Neural cell (in vitro differentiated cells): ENCODE measurements around the gene RARG. TPM values are rescaled to one million over a fixed set of nuclear protein-coding genes. Genes with fewer than 3 reads are reported as not detected.

ENCODE experiments used
- H2AFZ ChIP-seq: fragments of 200-600, 300-800 bp; sonication (generic), shearing (Covaris generic); 2 replicates; pipeline ENCODE4 v1.6.0; 2014; ENCODE audit warnings: low read depth, mild to moderate bottlenecking, antibody characterized with exemption, low read length, moderate library complexity
- H3F3A ChIP-seq: fragments of 200-600 bp; shearing (Covaris generic); 2 replicates; pipeline ENCODE4 v1.6.1; 2016; ENCODE audit warnings: mild to moderate bottlenecking, moderate library complexity, mixed read lengths, antibody characterized with exemption, low read length; ENCODE audit not compliant: insufficient read depth, poor library complexity, severe bottlenecking
- H3K27ac ChIP-seq: fragments of 200-600, 300-800 bp; sonication (generic), shearing (Covaris generic); 2 replicates; pipeline ENCODE4 v1.5.1; 2014; ENCODE audit warnings: mild to moderate bottlenecking, low read length, moderate library complexity
- H3K27me3 ChIP-seq: fragments of 300-800, 200-600 bp; sonication (generic), shearing (Covaris generic); 2 replicates; pipeline ENCODE4 v1.6.0; 2014; ENCODE audit warnings: mild to moderate bottlenecking, low read depth, low read length, moderate library complexity; ENCODE audit not compliant: insufficient read depth
- H3K36me3 ChIP-seq: fragments of 300-800, 200-600 bp; sonication (generic), shearing (Covaris generic); 2 replicates; pipeline ENCODE4 v1.5.1; 2014; ENCODE audit warnings: mild to moderate bottlenecking, antibody characterized with exemption, low read length, moderate library complexity; ENCODE audit not compliant: insufficient read depth
- H3K4me2 ChIP-seq: fragments of 300-800, 200-600 bp; sonication (generic), shearing (Covaris generic); 2 replicates; pipeline ENCODE4 v1.6.0; 2014; ENCODE audit warnings: mild to moderate bottlenecking, low read length
- H3K4me3 ChIP-seq: fragments of 300-800, 200-600 bp; sonication (generic), shearing (Covaris generic); 2 replicates; pipeline ENCODE4 v1.5.1; 2014; ENCODE audit warnings: mild to moderate bottlenecking, low read length, moderate library complexity
- H3K79me2 ChIP-seq: fragments of 200-600 bp; shearing (Covaris generic); replicated peaks from 2 replicates; pipeline ENCODE4 v1.6.0; 2014; ENCODE audit warnings: mild to moderate bottlenecking, low read length, moderate library complexity; ENCODE audit not compliant: insufficient read depth
- H3K9ac ChIP-seq: fragments of 300-800, 200-600 bp; sonication (generic), shearing (Covaris generic); 2 replicates; pipeline ENCODE4 v1.6.1; 2016; ENCODE audit warnings: mild to moderate bottlenecking, low read length, mixed read lengths
- H3K9me2 ChIP-seq: fragments of 200-600 bp; shearing (Covaris generic); 2 replicates; pipeline ENCODE4 v1.6.1; 2016; ENCODE audit warnings: mild to moderate bottlenecking, low read length, mixed read lengths; ENCODE audit not compliant: insufficient read depth
- H3K9me3 ChIP-seq: fragments of 200-600, 300-800 bp; sonication (generic), shearing (Covaris generic); 2 replicates; pipeline ENCODE4 v1.6.1; 2016; ENCODE audit warnings: mild to moderate bottlenecking, mixed run types, low read length, moderate library complexity, mixed read lengths
- H4K20me1 ChIP-seq: fragments of 200-600 bp; shearing (Covaris generic); 2 replicates; pipeline ENCODE4 v1.6.1; 2016; ENCODE audit warnings: mild to moderate bottlenecking, mixed run types; ENCODE audit not compliant: insufficient read depth
- CTCF ChIP-seq: fragments of 450-650 bp; IDR thresholded peaks from 2 replicates; pipeline ENCODE4 v1.5.1; 2014; ENCODE audit warnings: antibody characterized with exemption, mild to moderate bottlenecking, moderate library complexity; ENCODE audit not compliant: poor library complexity, severe bottlenecking
- EP300 ChIP-seq: fragments of 450-650 bp; conservative IDR thresholded peaks from 2 replicates; pipeline ENCODE4 v1.6.1; 2014; ENCODE audit warnings: antibody characterized with exemption, mild to moderate bottlenecking, moderate library complexity; ENCODE audit not compliant: poor library complexity, severe bottlenecking
- EZH2 ChIP-seq: fragments of 200-600, 300-800 bp; shearing (Covaris generic), sonication (generic); IDR thresholded peaks from 2 replicates; pipeline ENCODE4 v1.6.1; 2014; ENCODE audit warnings: antibody characterized with exemption, low read length, borderline replicate concordance, mild to moderate bottlenecking; ENCODE audit not compliant: insufficient read depth, poor library complexity, severe bottlenecking
- MXI1 ChIP-seq: fragments of 450-650 bp; conservative IDR thresholded peaks from 2 replicates; pipeline ENCODE4 v1.6.1; 2014; ENCODE audit warnings: antibody characterized with exemption, mild to moderate bottlenecking; ENCODE audit not compliant: poor library complexity, severe bottlenecking
- POLR2AphosphoS5 ChIP-seq: IDR thresholded peaks from 2 replicates; pipeline ENCODE4 v1.6.1; 2012
- RAD21 ChIP-seq: fragments of 450-650 bp; conservative IDR thresholded peaks from 2 replicates; pipeline ENCODE4 v1.6.1; 2014; ENCODE audit warnings: antibody characterized with exemption, mild to moderate bottlenecking, moderate library complexity
- SMC3 ChIP-seq: fragments of 450-650 bp; conservative IDR thresholded peaks from 2 replicates; pipeline ENCODE4 v1.6.1; 2014; ENCODE audit warnings: antibody characterized with exemption, mild to moderate bottlenecking, moderate library complexity; ENCODE audit not compliant: poor library complexity
- TAF1 ChIP-seq: IDR thresholded peaks from 2 replicates; pipeline ENCODE4 v1.6.1; 2012; ENCODE audit warnings: low read depth
- polyA plus RNA-seq: library from polyadenylated mRNA; depleted of rRNA; stranded (reverse); fragments of >200 nt; gene quantifications from 2 replicates; pipeline ENCODE4 v1.2.3, GENCODE V29; 2014
- TF ChIP-seq, protein P1 (sequence below): IDR thresholded peaks from 2 replicates; pipeline ENCODE4 v1.6.1; 2012; ENCODE audit warnings: borderline replicate concordance

RARG gene
- polyA plus RNA-seq, 1 donor from 2014 or later: 0.61 TPM

DNA sequence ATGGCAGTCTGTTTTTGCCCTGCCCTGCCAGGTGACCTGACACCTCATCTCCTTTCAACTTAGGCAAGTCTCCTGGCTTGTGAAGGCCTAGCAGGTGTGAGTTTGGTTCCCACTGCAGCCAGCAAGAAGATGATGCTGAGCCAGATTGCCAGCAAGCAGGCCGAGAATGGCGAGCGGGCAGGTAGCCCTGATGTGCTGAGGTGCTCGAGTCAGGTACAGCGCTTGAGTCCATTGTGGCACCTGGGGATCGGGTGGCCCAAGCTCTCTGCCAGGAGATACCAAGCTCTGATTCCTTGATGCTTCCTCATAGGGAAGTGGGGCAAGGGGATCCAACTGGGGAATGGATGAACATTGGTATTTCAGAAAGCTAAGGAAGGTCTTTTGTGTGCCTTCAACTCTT is 47.2 kb downstream of the RARG start:
- Histone ChIP-seq H3K4me2 (no peak overlapping the region), H3K4me3 (peak overlapping the region; percentile 93), H3K9me3 (no peaks in the 10 kb centered on the region), H3F3A (no peaks in the 10 kb centered on the region), H3K79me2 (peaks cover 33% of the 10 kb centered on the region), H3K9ac (no peak overlapping the region), H3K9me2 (no peaks in the 10 kb centered on the region), H3K27ac (no peak overlapping the region), H4K20me1 (no peaks in the 10 kb centered on the region), H3K36me3 (peaks cover 16% of the 10 kb centered on the region), H2AFZ (no peak overlapping the region), H3K27me3 (no peaks in the 10 kb centered on the region)
- TF ChIP-seq EP300: no peak
- no peak for TF ChIP-seq SMC3
- no peak for TF ChIP-seq POLR2AphosphoS5
- TF ChIP-seq, protein P1, sequence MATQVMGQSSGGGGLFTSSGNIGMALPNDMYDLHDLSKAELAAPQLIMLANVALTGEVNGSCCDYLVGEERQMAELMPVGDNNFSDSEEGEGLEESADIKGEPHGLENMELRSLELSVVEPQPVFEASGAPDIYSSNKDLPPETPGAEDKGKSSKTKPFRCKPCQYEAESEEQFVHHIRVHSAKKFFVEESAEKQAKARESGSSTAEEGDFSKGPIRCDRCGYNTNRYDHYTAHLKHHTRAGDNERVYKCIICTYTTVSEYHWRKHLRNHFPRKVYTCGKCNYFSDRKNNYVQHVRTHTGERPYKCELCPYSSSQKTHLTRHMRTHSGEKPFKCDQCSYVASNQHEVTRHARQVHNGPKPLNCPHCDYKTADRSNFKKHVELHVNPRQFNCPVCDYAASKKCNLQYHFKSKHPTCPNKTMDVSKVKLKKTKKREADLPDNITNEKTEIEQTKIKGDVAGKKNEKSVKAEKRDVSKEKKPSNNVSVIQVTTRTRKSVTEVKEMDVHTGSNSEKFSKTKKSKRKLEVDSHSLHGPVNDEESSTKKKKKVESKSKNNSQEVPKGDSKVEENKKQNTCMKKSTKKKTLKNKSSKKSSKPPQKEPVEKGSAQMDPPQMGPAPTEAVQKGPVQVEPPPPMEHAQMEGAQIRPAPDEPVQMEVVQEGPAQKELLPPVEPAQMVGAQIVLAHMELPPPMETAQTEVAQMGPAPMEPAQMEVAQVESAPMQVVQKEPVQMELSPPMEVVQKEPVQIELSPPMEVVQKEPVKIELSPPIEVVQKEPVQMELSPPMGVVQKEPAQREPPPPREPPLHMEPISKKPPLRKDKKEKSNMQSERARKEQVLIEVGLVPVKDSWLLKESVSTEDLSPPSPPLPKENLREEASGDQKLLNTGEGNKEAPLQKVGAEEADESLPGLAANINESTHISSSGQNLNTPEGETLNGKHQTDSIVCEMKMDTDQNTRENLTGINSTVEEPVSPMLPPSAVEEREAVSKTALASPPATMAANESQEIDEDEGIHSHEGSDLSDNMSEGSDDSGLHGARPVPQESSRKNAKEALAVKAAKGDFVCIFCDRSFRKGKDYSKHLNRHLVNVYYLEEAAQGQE: no peak
- no peak for TF ChIP-seq MXI1
- TF ChIP-seq RAD21: no peak
- no peak for TF ChIP-seq EZH2
- no peak for TF ChIP-seq TAF1
- no peak for TF ChIP-seq CTCF

DNA sequence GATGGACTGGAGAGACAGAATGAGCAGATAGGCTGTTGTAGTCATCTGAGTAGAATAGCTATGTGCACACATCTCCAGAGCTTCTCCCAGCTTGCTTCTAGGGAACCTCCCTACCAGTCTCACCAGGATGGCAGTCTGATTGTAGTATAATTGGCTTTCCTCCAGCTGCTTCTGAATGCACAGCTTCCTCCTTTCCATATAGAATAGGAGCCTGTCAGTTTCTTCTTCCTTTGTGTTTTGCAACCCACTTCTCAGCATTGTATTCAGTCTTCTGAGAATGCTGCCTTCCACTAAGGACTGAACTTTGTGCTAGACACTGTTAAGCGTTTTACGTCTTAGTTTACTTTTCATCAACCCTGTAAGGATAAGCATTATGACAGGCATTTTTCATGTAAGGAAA is 49.1 kb downstream of the RARG start:
- Histone ChIP-seq H3K9me3 (no peaks in the 10 kb centered on the region), H2AFZ (no peak overlapping the region), H3K79me2 (peaks cover 33% of the 10 kb centered on the region), H3F3A (peaks cover 4% of the 10 kb centered on the region), H3K4me2 (peak overlapping the region; percentile 98), H3K36me3 (peaks cover 16% of the 10 kb centered on the region), H4K20me1 (no peaks in the 10 kb centered on the region), H3K9me2 (no peaks in the 10 kb centered on the region), H3K4me3 (peak overlapping the region; percentile 93), H3K27ac (peak overlapping the region; percentile 63), H3K27me3 (no peaks in the 10 kb centered on the region), H3K9ac (peak overlapping the region; percentile 32)
- no peak for TF ChIP-seq RAD21
- no peak for TF ChIP-seq EZH2
- TF ChIP-seq, protein P1: no peak
- TF ChIP-seq MXI1: no peak
- no peak for TF ChIP-seq SMC3
- no peak for TF ChIP-seq CTCF
- TF ChIP-seq TAF1: no peak
- TF ChIP-seq EP300: no peak
- no peak for TF ChIP-seq POLR2AphosphoS5
